DMS114 treated with DMSO at 0.1 percent for 48 hours (cell line): ENCODE results near the gene FLT1.

ENCODE experiments used
- DNase-seq: peaks from one replicate; lab custom pipeline; 2025; ENCODE audit not compliant: unreplicated experiment; lab: John Stamatoyannopoulos, UW

Gene FLT1

DNA sequence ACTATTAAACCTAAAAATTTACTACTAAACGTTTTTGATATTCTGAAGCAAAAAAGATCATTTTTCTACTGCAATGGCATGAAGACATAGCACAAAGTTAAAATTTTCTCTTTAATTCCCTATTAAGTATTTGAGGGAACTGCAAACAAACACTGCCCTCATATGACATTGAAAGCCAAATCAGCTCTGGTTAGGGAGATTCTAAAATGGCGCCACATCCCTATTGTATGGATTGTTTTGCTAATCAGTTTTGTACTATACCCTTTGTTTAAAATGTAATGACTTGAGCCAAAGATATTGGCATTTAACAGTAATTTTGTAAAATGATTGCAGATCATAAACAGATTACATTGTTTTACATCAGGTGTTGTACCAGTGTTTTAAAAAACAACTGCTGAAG, 65.8 kb downstream of the FLT1 start:
- DNase-seq: no peak

DNA sequence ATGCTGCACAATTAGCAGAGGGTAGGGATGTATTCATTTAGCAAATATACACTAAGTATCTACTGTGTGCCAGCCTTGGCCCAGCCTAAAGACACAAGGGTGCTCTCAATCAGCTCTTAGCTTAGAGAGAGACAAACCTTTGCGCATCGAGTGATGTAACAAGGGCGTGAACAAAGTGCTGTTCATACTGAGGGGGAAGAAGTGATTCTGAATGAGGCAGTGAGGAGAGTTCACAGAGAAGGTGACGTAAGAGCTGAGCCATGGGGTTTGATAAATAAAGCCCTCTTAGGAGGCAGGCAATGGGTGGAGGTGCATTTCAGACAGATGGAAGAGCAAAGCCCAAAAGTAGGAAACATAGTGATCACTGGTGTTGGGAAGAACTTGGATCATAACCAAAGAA, 68.5 kb downstream of the FLT1 start:
- no peak for DNase-seq

DNA sequence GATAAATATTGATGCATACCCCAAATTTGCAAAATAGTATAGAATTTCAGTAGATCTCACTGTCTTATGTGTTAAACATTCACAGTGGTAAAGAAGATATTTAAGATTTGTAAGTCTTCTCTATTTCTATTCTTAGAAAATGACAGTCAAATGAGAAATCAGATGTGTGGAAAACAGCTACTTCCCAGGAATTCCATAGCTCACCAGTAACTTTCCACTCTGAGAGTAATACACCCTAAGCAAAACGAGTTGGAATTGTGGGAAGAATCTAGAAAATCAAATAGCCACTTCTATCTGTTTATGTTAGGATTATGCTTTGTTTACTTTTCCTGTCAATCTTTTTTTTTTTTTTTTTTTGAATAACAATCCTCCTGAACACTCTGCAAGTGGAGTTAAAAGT, 69.1 kb downstream of the FLT1 start:
- no peak for DNase-seq

DNA sequence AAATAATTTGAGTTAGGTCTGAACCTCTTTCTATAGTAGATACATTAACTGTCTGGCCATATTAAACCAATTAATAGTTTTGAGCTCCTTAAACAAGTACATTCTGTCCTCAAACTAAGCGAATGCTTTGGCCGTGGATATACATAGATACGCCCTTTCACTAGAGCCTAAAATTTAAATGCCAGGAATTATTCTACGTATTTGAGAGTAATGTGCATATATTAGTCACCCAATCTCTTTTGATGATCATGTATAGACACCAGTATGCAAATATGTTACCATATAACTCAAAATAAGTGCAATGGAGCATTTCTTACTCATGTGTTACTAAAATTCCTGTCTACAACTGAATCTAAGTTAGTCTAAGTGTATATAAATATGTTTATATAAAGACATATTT, 70.4 kb downstream of the FLT1 start:
- DNase-seq: no peak

DNA sequence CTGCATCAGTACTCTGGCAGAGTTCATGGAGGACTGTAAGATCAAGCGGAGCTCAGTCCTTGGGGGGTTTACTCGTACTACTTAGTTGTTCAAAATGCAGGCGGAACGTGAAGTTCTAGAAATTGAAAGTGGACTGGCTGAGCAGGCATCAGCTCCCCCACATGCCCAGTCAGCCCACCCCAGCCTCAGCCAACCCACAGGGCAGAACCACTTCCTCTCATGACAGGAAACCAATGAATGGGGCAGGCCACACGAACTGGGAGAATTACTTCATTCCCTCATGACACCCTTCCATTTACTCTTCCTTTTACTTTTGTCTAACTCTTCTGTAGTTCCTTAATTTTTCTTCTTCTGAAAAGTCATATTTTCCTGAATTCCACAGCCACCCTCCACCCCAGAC, 71.9 kb downstream of the FLT1 start:
- no peak for DNase-seq

DNA sequence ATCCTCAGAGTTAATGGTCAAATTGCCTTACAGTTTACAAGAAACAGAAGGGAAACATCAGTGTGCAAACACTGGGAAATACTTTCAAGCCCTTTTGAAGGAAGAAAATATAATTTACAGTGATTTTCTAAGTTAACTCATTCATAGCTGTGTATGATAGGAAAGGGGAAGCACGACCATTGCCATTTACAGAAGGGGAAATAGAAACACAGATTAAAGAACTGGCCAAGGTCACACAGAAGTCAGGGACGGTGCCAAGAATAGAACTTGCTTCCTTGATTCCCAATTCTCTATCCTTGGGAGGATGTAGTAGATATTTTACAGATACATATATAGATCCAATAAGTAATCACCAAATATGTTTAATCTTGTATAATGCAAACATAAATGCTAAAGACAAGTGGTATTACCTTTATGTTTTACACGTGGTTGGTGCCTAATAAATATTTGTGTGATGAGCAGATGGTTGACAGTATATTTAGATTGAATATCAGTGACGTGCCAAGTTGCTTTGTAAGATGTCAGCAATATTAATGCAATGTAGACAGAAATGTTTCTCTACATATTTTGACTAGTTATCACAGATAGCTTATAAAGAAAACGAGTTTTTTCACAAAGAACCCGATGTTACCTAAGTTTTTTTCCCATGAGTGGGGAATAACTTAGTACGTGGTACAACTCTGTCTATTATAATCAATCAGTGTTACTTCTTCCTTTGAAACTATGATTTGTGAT, 73.1 kb downstream of the FLT1 start:
- no peak for DNase-seq

DNA sequence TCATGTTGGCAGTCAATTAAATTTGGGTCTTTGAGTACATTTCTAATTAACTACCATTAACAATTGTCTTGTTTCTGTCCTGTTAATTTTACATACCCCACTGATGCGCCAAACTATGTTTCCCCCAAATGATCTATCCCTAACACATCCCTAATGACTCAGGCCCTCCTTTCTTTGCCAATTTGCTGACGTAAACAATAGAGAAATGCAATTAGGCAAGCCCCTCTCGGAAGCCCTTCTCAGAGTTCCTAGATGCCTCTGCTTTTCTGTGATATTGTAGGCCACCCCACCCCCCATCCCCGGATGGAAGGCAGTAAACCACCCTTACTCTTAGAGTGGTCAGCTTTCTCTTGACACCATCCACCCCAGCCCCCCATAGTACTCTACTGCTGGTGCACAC, 74.2 kb downstream of the FLT1 start:
- DNase-seq: no peak

DNA sequence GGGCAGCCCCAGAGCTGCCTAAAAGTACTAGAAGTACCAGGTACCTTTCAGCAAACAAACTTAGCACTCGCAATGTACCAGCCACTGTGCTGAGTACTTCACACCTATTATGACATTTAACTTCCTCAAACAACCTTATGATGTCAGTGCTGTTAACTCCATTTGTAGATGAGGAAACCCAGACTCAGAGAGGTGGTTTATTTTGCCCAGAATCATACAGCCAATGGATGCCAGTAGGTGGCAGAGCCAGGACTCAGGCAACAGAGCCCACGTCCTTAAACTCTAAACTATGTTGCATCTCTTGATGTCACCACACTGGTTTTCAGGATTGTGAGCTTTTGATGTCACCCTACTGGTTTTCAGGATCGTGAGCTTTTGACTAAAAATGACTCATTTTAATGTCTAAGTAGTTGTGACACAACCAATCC, 78.9 kb downstream of the FLT1 start:
- no peak for DNase-seq

DNA sequence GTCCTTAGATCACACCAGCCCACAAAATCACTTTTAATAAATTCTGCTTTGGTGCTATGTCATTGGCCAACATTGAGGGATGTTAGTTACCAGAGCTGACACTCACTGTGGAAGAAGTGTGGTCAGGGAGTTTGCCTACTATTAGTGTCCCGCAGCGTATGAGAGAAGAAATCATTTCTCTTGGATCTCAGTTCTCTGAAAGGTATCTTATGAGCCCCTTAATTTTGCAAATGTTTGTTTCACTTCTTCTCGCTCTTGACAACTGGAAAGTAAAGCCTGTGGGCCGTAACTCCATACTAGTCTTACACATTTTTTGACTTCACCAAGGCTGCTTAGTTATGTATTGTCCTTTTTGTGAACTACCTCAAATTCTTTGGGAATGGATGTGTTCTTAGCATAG, 80.9 kb downstream of the FLT1 start:
- DNase-seq: no peak

DNA sequence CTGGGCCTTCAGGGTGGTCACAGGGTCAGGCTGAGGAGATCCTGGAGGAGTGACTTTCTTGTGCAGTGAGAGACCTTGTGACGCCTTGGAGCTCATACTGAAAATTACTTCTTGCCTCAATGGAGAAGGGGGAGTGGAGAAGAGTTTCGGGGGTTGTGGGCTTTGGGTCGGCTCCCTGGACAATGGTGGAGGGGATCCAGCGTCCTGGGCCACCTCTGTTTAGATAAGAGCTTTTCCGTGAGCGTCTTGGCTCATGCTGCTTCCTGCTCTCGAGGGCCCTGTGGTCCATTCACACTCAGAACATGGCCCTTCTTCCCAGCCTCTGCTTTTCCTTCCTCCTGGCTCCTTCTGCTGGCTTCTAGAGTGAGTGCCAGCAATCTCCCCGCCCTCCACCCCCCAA, 81.9 kb downstream of the FLT1 start:
- DNase-seq: no peak

DNA sequence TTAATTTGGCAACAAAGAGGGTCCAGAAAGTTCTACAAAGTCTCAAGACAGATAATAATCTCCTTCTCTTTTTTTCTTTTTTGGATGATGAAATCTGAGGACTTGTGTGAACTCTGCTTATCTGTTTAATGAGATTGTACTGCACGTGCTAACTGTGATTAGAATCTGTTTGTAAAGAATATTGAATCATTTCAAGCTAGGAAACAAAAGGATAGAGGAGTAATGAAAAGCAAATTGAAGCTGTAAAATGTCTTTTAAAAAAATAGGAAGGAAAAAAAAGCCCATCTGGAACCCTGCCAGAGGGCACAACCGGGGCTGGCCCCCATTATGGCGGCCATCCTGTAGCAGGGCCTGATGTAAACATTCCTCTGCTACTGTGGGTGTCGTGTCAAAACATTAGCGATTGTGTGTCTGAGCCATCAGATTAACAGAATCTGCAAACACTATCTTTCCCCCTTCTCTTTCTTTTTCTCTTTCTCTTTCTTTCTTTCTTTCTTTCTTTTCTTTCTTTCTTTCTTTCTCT, 83.0 kb downstream of the FLT1 start:
- DNase-seq: no peak

DNA sequence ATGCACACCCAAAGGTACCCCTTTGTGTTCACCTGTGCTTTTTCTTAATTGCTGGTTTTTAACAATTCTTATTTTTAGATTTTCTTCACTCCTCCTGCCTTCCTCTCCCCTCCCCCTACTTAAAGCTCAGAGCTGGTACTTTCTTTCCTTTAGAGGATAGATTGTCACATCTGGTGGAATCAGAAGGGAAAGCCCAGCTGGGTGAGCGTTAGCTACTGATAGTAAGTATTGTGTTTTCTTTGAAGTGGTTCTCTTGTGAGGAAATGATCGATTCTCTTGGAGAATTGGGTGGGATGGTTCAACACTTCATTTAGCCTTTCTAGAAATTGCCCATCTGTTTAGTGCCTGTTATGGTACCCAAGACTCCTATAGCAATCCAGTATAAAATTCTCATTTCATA, 84.8 kb downstream of the FLT1 start:
- DNase-seq: no peak

DNA sequence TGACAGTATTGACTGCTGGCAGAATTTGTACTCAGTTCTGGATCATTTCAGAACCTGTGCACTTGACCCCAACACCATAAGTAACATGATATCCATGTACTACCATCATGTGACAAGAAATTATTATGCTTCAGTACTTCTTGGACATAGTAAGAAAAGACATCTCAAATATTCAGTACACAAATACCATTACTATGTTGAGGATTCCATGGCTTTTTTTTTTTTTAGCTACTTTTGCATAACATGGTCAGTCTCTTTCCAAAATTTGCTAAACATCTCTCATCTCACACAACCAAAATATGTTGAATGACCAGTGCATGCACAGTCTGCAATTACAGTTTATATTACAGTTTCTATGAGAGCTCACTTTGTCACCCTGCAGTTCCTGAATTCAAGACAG, 85.3 kb downstream of the FLT1 start:
- no peak for DNase-seq

DNA sequence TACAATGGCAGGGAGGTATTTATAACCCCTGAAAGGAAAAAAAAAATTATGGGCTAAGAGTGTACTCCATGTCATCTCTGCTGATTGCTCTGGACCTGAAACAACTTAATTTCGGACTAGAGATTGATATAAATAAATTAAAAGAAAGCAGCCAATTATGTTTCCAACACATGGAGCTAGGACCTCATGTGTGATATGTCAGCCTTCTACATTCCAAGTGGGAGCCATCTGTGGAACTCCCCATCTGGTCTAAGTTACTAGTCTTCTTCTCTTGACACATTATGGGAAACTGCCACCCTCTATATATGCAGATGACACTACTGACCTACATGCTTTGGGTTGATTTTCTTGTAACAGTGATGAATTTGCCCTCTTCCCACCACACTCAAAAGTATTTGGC, 86.1 kb downstream of the FLT1 start:
- no peak for DNase-seq

DNA sequence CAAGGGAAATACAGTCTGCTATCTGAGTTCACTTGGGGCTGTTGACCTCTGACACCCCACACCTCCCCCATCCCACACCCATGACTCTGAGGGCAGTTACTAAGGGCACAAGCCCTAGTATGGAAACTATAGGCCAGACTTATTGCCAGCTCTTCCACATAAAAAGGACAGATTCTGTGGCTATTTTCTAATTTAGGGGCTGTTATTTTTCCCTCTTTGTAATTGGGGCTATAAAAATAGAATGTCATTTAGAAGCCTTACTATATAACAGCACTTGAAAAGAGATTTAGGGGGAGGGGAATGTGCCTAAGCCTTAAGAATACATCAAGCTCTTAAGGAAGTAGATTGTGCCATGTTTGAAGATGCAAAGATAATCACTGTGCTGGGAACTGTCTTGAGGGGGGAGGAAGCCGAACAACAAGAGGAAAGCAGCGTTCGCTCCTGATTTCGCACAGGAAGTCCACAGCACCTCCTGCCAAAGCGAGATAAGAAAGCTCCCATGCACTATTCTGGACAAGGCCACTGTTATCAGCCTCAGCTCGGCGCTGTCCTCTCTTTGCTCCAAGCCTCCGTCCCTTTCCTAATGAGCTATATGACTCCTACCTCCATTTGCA, 86.6 kb downstream of the FLT1 start:
- DNase-seq: no peak

DNA sequence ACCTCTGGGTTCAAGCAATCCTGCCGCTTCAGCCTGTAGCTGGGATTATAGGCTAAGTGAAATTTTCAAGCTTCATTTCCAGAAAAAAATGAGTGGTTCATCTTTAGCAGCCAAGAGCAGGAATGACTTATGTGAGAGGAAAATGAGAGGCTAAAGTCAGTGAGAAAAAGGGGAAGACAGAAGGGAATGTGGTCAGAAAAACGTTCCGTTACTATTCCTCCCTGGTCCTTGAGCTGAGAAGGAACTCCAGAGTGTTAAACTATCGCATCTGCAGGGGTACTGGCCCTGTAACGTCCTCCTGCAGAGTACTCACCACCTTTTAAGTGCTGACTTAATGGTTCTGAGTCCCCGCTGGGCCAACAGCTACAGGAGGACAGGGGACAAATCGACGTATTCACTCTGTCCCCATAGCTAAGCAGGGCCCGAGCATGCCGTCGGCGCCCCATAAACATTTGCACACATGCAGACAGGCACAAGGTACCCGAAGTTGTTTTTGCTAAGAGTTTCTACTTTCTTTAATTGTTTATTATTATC, 88.1 kb downstream of the FLT1 start:
- DNase-seq: no peak

DNA sequence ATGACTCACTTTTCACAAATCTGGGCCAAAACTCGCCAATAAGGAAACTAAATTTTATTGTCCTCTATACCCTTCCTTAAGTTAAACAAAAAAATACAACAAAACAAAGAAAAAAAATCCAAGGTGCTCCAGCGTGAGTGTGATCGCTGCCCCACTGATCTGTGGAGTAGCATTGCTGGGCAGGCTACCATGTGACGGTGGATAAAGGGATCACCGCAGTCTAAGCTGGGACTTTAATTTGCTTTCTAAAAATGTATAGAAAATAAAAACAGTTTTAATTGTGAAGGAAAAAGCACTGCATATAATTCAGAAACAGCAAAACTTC, 92.9 kb downstream of the FLT1 start:
- no peak for DNase-seq

DNA sequence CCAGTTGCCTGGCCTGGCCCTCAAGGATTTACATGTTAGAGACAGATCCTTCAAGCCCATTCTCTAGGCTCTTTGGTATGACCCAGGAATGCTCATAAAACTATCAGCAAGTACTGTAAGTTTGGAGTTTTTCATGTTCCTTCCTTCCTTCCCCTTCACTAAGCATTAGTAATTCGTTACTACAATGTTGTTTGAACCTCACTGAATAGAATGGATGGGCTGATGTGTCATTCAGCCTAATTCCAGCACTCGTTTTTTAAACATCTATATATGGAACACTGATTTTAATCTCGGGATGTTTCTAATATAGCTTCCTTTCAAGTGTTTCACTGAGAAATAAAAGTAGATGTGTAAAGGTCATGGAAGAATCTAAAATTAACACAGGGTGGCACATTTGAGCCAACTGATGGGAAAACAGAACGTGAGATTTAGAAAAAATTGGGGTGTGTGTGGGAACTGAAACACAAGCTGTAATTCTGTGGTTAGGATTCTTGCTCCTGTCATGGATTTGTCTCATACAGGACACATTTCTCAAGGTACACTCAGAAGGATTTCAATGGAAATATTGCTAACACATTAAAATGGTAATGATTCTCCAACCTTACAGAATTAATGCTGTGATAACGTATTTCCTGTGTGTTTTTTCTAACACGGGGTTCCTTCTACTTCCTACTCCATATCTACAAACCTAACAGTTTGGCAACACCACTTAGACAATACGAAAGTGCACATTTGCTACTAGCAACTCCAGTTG, 93.4 kb downstream of the FLT1 start:
- no peak for DNase-seq

DNA sequence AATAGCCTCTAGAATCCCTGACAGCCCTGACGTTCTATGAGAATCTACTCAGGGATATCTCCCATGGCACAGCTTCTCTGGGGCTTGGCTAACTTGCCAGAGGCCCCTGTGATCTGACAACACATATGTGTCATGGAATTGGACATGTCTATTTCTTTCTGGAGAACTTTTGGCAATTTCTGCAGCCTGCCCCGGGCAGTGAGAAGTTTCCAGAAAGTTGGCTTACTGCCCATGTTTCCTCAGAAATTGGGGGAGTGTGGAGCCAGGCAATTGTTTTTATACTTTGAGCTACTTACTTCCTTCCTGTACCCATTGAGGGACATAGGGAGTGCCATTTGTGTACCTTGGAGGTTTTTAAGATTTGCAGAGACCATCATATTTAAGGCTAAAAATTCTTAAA, 98.9 kb downstream of the FLT1 start:
- no peak for DNase-seq

DNA sequence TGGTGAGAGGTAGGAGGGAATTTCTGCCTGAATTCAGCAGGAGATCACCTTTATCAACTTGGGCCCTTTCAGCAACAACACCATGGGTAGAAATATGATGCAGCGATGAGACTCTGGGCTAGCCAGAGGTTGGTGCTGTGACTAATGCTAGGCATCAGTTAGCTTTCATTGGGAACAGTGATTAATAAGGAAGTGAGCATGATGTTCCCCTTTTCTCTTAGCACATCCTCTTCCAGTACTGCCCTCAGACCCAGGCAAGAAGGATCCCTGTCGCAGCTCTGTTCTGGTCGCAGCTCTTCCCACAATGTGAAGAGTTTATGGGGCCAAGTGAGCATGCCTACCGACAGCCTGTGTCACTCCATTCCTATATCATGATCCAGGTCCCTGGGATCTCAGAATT, 100.5 kb downstream of the FLT1 start:
- DNase-seq: no peak

DNA sequence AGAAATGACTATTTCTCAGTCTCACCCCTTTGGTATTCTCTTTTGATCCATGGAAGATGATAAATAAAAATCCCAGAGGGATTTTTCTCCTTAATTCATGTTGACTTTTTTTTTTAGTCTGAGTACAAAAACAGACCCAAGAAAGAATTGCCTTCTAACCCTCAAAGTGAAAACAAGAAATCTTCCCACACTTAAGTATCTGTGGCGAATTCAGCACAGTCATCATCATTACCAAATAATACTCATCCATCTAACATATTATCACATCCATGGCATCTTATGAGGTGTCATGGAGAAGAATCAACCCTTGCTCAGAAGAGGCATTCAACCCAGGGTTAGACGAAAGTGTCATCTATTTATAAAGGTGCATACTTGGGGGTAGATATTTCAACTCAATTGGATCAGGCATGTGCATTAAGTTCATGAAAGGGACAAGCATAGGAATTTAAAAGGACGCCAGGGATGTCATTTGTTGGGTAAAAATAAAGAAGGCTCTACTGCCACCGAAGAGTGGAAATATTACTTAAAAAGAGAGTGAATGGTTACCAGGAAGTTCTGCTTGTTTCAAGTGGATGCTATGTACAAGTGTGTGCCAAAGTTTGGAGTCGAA, 101.9 kb downstream of the FLT1 start:
- no peak for DNase-seq

DNA sequence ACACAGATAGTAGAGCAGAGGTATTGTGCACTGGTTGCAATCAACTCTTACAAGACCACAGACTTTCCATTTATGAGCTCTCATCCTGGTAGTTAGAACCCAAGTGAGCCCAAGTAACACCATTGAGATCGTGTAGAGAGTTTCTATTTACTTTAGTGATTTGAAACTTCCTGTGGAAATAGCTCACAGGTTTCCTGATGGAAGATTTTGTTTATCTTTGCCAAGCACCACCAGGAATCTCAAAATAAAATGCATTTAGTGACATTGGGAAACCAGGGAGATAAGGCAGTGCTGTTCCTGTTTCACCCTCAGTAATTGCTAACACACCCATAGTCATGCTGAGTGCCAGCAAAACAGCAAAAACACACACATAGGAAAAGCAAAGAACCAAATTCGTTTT, 102.5 kb downstream of the FLT1 start:
- DNase-seq: no peak
